22Rv1 (cell line): Measurements from ENCODE around the gene CDCA7L.

Experiments used
- H3K27ac ChIP-seq: fragments of 450-650 bp; 2 replicates; pipeline ENCODE4 v1.5.1; 2017
- CTCF ChIP-seq: fragments of 450-650 bp; IDR thresholded peaks from 2 replicates; pipeline ENCODE4 v1.5.1; 2017; ENCODE audit warnings: mild to moderate bottlenecking
- ZFX ChIP-seq: fragments of 450-650 bp; IDR thresholded peaks from 2 replicates; pipeline ENCODE4 v1.6.1; 2017; ENCODE audit warnings: antibody characterized with exemption, borderline replicate concordance

CDCA7L gene

GRCh38 chr7:21944616-21945453 is 864 bp downstream of the CDCA7L start:
- peak overlapping the region; percentile 41 for H3K27ac ChIP-seq
- TF ChIP-seq ZFX (no peak), CTCF (peak; percentile 20)

- no peak for TF ChIP-seq ZFX
- TF ChIP-seq CTCF: no peak
These were observed 2.3 kb downstream of the CDCA7L start for GRCh38 chr7:21943436-21943835.

GRCh38 chr7:21942955-21943354 is 2.7 kb downstream of the CDCA7L start:
- no peak for TF ChIP-seq ZFX
- TF ChIP-seq CTCF: no peak
- H3K27ac ChIP-seq: no peak overlapping the region

More at GRCh38 chr7:21943436-21943835, 2.3 kb downstream of the CDCA7L start:
- no peak overlapping the region for H3K27ac ChIP-seq

DNA sequence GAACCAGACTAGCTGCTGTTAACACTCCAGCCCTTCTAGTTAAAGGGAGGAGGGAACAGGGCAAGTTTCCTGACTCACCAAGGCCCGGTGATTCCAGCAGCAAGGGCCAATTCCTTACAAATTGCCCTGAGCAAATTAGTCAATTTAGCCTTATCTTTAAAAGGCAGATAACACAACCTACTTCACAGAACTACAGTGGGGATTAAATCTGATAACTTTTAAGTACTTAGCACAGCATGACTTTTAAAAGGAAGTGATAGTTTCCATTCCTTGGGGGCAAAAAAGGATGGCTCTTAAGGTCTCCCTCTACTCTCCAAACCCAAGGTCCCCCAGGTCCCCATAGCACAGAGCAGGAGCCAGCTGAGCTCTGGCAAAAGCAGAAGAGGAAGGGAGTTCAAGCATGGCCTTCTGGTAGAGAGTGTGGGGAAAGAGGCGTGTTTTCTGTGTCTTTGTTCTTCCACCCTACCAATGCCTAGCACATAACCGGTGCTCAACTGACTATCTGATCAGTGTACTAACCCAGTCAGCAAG is 4.0 kb downstream of the CDCA7L start:
- no peak for TF ChIP-seq ZFX
- no peak for TF ChIP-seq CTCF
- no peak overlapping the region for H3K27ac ChIP-seq

GRCh38 chr7:21939858-21940372 is 5.8 kb downstream of the CDCA7L start:
- no peak for TF ChIP-seq CTCF

GRCh38 chr7:21939136-21939857 is 6.4 kb downstream of the CDCA7L start:
- H3K27ac ChIP-seq: no peak overlapping the region
- no peak for TF ChIP-seq ZFX
- no peak for TF ChIP-seq CTCF

More at GRCh38 chr7:21939858-21940372, 5.8 kb downstream of the CDCA7L start:
- no peak overlapping the region for H3K27ac ChIP-seq
